Stimulated activated CD4-positive, alpha-beta T cell treated with anti-CD3 and anti-CD28 coated beads, Interleukin-4, amount 100 ng/mL, for 24 hours (primary cell): ENCODE data around the gene CNNM1.

Source experiments
- DNase-seq: peaks from one replicate; pipeline ENCODE4 v3.0.0-alpha.2; 2020

CNNM1 gene

GRCh38 chr10:99339077-99339476, 9.9 kb downstream of the CNNM1 start:
- DNase-seq = no peak

DNA sequence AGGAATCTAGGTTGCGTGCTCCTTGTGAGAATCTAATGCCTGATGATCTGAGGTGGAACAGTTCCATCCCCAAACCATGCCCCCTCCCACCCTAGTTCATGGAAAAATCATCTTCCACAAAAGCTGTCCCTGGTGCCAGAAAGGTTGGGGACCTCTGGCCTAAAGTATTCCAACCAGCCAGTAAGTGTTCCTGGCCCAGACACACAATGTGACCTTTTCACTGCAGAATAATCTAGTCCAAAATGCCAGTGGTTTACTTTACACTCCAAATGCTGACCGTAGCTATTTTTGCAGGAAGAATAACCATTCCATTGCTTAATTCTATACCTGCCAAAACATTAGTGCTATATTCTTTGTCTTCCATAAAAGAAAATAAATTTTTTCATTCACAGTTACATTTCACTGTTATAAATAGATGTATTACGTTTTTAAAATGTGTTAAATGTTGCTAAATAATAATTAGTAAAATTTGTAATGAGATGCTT, 10.4 kb downstream of the CNNM1 start:
- DNase-seq = no peak

DNA sequence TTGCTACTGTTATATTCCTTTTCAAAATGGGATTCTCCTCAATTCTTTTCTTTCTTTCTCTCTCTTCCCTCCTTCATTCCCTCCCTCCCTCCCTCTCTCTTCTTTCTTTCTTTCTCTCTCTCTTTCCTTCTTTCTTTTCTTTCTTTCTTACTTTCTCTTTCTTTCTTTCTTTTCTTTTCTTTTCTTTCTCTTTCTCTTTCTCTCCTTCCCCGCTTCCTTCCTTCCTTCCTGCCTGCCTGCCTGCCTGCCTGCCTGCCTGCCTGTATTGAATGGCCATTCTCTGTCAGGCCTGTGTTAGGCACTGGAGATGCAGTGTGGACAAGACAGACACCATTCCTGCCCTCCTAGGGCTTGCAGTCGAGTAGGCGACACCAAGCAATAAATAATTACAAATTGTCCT, 11.5 kb downstream of the CNNM1 start:
- no peak for DNase-seq

- DNase-seq = no peak
Measured at GRCh38 chr10:99341248-99341647, 12.1 kb downstream of the CNNM1 start.

DNA sequence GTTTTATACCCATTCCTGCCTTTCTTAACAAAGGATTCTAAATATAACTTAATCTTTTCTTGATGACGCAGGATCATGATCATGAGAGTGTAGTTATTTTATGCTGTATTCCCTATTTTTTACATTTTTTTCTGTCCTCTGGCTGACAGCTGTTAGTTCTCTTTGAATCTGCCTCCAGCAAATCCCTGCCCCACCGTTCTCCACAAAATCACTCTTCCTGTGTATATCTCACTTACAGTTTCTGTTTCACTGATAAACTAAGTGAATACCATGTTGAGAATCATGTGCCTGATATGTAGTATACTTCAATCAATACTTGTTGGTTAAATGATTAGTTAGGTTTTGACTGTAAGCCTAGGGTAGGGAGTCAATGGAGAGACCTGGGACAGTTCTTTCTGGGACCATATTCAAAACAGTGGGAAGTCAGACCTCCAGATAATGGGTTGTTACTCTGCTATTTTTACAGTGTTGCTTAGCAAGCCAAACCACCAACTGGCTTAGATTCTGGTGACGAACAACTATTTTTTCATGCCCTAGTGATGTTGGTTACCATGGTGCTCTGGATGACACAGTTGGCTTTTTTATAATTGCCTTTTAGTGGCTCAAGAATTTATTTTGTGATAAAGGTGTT, 12.8 kb downstream of the CNNM1 start:
- no peak for DNase-seq

DNA sequence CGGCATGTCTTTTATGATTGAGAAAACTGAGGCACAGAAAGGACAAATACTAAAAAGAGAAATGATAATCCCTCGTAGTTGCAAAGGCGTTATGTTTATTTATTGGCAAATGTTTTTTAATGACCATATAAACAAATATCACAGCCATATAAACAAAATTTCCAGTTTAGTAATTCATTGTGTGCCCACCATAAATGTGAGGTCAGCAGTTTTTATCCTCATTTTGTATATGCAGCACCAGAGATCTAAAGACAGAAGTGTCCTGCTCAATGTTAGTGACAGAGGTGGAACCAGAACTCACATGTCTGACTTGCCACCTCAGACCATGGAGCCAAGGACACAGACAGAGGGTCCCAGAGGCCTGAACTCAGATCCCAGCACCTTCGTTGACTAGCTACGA, 14.1 kb downstream of the CNNM1 start:
- DNase-seq = no peak

DNA sequence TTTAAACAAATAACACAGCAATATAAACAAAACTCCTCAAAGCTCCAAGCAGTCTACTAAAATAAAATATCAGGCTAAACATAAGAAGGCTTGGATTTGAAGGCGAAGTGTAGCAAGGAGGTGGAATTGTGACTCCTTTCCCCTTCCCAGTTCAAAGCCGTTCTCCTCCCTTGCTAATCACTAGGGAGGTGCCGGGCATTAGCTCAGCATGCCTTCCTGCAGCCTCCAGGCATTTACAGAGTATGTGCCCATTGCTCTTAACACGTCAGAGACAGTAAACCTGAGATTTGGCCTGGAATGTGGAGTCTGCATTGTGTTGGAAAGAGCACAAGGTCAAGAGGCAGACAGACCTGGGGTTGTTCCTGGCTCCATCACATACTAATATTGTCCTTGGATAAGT, 15.6 kb downstream of the CNNM1 start:
- DNase-seq = no peak

GRCh38 chr10:99345350-99345749, 16.2 kb downstream of the CNNM1 start:
- no peak for DNase-seq

- no peak for DNase-seq
Measured at GRCh38 chr10:99346247-99346646, 17.1 kb downstream of the CNNM1 start.

DNA sequence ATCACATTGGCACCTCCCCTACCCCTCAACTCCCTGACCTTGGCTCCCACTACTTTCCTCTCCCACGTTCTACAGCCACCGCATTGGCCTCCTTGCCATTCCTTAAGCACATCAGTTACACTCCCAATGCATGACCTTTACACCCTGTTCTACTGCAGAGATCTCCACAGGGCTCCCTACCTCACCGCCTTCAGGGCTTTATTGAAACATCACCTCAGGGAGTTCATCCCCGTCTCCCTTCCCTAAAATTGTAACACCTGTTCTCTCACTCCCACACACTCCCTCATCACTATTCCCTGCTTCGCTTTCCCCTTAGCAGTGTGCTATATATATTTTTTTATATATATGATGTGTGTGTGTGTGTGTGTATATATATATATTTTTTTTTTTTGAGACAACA, 18.5 kb downstream of the CNNM1 start:
- no peak for DNase-seq

- no peak for DNase-seq
Measured at GRCh38 chr10:99353182-99353581, 24.0 kb downstream of the CNNM1 start.

- DNase-seq = no peak
Measured at GRCh38 chr10:99357691-99358090, 28.5 kb downstream of the CNNM1 start.

DNA sequence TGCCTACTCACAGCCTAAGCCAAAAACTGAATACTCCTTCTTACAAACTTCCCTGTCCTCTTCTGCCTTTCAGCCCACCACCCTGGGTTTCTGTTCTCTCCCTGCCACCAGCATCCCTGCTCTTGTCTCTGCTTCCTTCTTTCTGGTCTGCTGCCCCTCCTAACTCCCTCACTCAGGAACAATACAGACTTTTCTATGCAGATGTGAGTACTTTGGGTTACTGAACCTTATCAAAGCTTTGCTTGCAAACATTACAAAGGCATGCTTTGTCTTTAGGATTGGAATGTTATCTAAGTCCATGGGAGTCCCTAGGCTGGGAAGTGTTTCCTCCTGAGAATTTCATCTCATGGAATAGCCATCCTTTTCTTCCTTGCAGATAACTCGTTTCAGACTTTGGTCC, 28.9 kb downstream of the CNNM1 start:
- DNase-seq = no peak

DNA sequence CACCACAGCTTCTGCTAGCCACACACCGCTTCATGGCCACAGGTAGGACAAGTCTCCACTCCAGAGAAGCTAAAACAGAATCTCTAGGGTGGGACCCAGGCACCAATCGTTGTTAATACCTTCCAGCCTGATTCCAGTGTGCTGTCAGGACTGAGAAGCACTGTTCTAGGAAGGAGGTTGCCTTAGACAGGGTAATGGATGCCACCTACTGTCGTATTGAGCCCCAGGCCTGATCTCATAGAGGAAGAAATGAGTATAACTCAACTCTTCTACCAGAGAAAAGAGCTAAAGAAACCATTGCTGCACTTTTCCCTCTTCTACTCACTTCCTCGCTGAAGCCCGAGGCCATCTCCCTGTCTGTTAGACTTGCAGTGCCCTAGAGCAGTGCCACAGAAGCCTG, 31.8 kb downstream of the CNNM1 start:
- DNase-seq = no peak

- DNase-seq = no peak
Measured at GRCh38 chr10:99364125-99364524, 35.0 kb downstream of the CNNM1 start.

GRCh38 chr10:99365311-99365710, 36.2 kb downstream of the CNNM1 start:
- no peak for DNase-seq

DNA sequence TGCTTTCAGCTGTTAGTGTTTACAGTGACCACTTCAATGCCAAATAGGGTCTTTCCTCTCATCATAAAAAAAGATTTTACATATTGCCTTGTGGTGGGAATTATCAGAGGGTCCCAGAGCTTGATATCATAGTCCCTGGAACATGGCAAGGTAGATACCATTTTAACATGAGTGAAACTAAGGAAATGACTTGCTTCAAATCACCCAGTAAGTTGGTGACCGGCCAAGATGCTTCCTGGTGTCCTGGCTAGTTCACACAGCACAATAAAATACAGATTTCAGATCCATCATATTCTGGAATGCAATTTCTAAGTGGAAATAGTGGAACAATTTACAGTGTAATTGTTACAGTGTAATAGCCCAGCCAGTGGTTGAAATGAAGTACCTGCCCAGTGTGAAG, 36.6 kb downstream of the CNNM1 start:
- no peak for DNase-seq

- DNase-seq = no peak
Measured at GRCh38 chr10:99366666-99367065, 37.5 kb downstream of the CNNM1 start.

DNA sequence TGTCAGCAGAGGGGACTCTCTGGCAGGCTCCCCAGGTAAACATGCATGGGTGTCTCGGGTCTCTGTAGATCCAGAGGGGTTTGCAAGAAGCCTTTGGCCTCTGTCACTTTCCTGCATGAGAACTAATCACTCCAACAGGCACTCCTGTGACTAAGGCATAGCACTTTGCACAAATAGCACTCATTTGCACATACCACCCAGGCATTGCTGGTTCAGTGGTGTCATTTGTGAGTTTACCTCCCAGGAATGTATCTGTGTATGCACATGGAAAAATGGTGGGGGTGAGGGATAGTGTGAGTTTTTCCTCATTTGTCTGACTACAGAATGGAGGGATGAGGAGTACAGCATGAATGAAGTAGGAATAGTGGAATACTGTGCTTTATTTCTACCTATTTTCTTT, 39.5 kb downstream of the CNNM1 start:
- DNase-seq = no peak

DNA sequence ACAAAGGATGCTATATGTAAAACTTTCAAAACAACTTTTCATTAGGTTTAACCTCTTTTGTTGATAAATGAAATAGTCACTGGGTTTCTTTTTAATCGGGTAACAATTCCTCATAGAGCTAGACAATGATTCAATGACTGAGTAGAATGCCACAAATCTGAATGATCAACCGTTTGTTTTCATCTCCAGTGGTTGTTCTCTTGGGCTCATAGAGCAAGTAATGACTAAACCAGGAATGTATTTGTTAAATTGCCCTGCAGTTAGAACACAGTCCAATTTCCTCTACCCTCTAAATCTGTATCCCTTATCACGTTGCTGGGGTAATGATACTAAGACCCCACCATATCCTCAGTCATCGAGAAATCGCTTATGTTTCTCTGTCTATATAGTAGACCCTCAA, 40.0 kb downstream of the CNNM1 start:
- DNase-seq = no peak

DNA sequence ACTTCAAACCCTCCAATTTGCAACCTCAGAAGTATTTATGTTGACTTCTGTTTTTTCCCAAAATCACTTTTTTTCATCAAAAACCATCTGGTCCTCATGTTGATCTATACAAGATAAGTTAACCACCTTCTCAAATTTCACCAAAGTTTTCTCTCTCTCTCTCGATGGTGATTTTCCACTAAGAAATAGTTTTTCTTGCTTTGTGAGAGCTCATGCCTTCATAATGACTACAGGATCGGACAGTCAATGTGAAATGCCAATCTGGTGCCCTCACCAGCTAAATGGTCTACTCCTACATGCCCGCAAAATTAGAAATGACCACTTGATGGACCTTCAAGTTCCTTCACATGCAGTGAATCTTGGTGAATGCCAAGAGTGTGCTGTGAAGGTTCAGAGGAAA, 40.4 kb downstream of the CNNM1 start:
- DNase-seq = no peak

DNA sequence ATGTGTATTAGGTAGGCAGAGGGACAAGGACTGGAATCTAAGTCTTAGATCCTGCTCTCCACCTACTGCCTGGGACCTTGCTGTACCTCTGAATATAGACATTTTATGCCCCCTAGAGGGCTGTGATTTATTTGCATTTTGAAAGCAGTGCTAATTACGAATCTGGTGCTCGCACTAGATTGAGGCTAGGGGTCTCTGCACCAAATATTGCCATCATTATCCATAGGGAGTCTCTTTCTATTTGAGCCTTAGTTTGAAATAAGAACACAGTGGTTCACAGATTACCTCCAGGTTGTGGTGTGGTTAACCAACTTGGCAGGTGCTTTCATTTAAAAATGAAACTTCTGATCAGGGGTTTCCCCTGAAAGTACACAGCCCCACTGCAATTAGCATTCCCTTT, 41.8 kb downstream of the CNNM1 start:
- DNase-seq = no peak

DNA sequence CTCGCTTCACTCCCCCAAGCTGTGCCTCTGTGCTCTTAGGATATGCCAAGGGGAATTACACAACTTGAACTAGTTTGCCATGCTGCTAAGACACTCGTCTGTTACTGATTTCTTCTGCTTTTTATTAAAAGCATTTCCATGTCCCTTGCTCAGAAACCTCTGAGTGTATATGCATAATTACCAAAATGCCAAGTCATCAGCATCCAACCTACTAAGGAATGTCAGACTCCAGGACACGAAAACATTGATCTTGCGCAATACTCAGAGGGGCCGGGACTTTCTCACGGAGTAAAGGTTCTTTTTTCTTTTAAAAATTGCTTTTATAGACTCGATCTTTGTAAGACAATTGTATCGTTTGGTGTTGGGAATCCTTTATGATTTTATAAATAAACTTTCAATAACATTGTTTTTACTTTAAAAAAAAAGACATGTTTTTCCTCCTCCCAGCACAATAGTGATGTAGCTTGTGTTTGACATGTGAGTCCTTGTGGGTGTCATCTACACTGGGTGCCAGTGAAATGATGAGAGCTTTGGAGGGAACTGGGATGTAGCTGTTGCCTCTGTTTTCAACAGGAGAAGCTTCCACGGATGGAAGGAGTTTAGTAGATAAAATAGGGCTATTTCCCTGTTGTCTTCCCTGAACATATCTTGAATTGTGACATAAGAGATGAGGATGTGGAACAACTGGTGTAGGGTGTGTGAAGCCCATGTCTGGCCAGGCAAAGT, 43.6 kb downstream of the CNNM1 start:
- no peak for DNase-seq

GRCh38 chr10:99374526-99374925, 45.4 kb downstream of the CNNM1 start:
- no peak for DNase-seq

DNA sequence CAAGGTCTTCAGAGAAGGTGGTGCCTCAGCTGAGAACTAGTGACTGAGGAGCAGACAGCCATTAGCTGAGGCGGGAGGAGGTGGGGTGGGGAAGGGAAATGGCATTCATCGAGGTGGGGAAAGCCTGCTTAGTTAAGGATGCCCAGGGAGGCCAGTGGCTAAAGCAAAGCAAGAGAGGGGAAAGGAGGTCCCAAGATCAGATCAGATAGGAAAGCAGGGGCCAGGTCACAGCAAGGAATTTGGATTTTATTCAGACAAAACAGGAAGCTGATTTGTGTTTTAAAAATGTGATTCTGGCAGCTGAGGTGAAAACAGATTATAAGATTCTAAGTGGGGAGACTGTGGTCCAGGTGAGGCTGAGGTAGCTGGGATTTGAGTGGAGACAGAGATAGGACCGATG, 45.8 kb downstream of the CNNM1 start:
- no peak for DNase-seq
